GM23248 (cell line): Measurements from ENCODE around the gene TMEM239.

Experiments used
- EZH2 ChIP-seq: fragments of 200-600 bp; sonication (generic); IDR thresholded peaks from 2 replicates; pipeline ENCODE4 v1.6.1; 2018; ENCODE audit warnings: antibody characterized with exemption, mild to moderate bottlenecking; ENCODE audit not compliant: insufficient read depth, poor library complexity, severe bottlenecking
- EZH2phosphoT487 ChIP-seq: fragments of 200-600 bp; sonication (generic); IDR thresholded peaks from 2 replicates; pipeline ENCODE4 v1.6.1; 2018; ENCODE audit warnings: antibody characterized with exemption, moderate library complexity, mild to moderate bottlenecking, low read depth; ENCODE audit not compliant: insufficient read depth

DNA sequence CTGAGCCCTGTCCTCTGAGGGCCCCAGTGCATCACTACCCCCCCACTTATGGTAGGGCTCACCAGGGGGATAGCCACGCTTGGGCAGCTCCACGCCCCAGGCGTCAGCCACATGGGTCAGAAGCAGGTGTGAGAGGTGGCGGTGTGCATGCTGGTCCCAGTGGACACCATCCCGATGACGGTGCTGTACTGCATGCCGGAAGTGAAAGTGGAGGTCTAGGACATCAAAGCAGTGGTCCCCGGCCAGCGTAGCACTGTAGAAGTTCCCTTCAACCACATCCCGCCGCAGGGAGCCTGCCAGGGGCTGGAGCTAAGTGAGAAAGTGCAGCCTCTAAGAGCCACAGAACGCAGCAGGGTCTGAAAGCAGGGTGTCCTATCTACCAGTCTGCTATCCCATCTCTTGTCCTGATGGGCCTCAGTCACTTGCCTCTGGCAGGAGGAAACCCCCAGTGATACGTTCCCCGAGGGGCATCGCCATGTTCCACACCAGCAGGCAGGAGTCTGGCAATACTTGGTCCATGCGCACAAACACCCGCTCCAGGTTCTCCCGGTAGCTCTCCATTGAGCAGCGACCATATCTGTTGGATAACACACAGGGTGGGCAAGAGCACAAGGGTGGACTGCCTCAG is 22.1 kb downstream of the TMEM239 start:
- no peak for TF ChIP-seq EZH2
- TF ChIP-seq EZH2phosphoT487: no peak
